ENCODE results near the gene KCNMB4. TPM values are rescaled to one million over a fixed set of nuclear protein-coding genes. Genes with fewer than 3 reads are reported as not detected.

The KCNMB4 gene
- under 1 TPM; 0.38 to 0.40 TPM for total RNA-seq

GRCh38 chr12:70365648-70366518 lies at the start of gene KCNMB4:
TSS of gene KCNMB4 (plus strand) at chr12:70366290. CDS start at chr12:70366735, 445 bp downstream.
- POLR2A ChIA-PET = no interaction called here
- CTCF ChIA-PET = no interaction called here

GRCh38 chr12:70317781-70318180 lies 48.3 kb upstream of the KCNMB4 start:
- ChIA-PET CTCF (no interaction called here), POLR2A (no interaction called here)

GRCh38 chr12:70319605-70320004 lies 46.5 kb upstream of the KCNMB4 start:
- ChIA-PET POLR2A (no interaction called here), CTCF (no interaction called here)

- ChIA-PET CTCF (no interaction called here), POLR2A (no interaction called here)
Measured at GRCh38 chr12:70321191-70321590, 44.9 kb upstream of the KCNMB4 start.

- ChIA-PET CTCF (no interaction called here), POLR2A (interaction anchor here (0.6 kb wide), 1 partner anchor 33 kb away, joined by 16 read pairs; no protein-coding TSS in a partner anchor)
Measured at GRCh38 chr12:70327541-70327940, 38.5 kb upstream of the KCNMB4 start.

- ChIA-PET CTCF (no interaction called here), POLR2A (no interaction called here)
Measured at GRCh38 chr12:70329728-70330127, 36.4 kb upstream of the KCNMB4 start.

GRCh38 chr12:70330158-70330557 lies 35.9 kb upstream of the KCNMB4 start:
- CTCF ChIA-PET = no interaction called here
- POLR2A ChIA-PET = no interaction called here

GRCh38 chr12:70332236-70332635 lies 33.9 kb upstream of the KCNMB4 start:
- POLR2A ChIA-PET = no interaction called here
- CTCF ChIA-PET = no interaction called here

- ChIA-PET POLR2A (no interaction called here), CTCF (no interaction called here)
Measured at GRCh38 chr12:70334742-70335141, 31.3 kb upstream of the KCNMB4 start.

GRCh38 chr12:70338531-70338930 lies 27.6 kb upstream of the KCNMB4 start:
- CTCF ChIA-PET = no interaction called here
- POLR2A ChIA-PET = no interaction called here

GRCh38 chr12:70351076-70351475 lies 15.0 kb upstream of the KCNMB4 start:
- ChIA-PET CTCF (no interaction called here), POLR2A (no interaction called here)

- CTCF ChIA-PET = no interaction called here
- POLR2A ChIA-PET = no interaction called here
Measured at GRCh38 chr12:70353780-70354660, 12.1 kb upstream of the KCNMB4 start.

GRCh38 chr12:70354787-70355186 lies 11.3 kb upstream of the KCNMB4 start:
- ChIA-PET CTCF (no interaction called here), POLR2A (no interaction called here)

- CTCF ChIA-PET = no interaction called here
- POLR2A ChIA-PET = no interaction called here
Measured at GRCh38 chr12:70355972-70356371, 10.1 kb upstream of the KCNMB4 start.

- POLR2A ChIA-PET = no interaction called here
- CTCF ChIA-PET = no interaction called here
Measured at GRCh38 chr12:70359458-70360197, 6.5 kb upstream of the KCNMB4 start.

- ChIA-PET CTCF (no interaction called here), POLR2A (no interaction called here)
Measured at GRCh38 chr12:70360218-70360617, 5.9 kb upstream of the KCNMB4 start.

GRCh38 chr12:70364695-70365397 lies 1.2 kb upstream of the KCNMB4 start:
- CTCF ChIA-PET = no interaction called here
- POLR2A ChIA-PET = no interaction called here

GRCh38 chr12:70365398-70365647 lies 767 bp upstream of the KCNMB4 start:
- CTCF ChIA-PET = no interaction called here
- POLR2A ChIA-PET = no interaction called here

GRCh38 chr12:70366581-70367257 lies 629 bp downstream of the KCNMB4 start:
- CTCF ChIA-PET = no interaction called here
- POLR2A ChIA-PET = no interaction called here

All from activated CD8-positive, alpha-beta memory T cell treated with anti-CD3 and anti-CD28 coated beads for 36 hours (primary cell).